Measurements from ENCODE around the gene ANGPTL2.

Gene ANGPTL2

DNA sequence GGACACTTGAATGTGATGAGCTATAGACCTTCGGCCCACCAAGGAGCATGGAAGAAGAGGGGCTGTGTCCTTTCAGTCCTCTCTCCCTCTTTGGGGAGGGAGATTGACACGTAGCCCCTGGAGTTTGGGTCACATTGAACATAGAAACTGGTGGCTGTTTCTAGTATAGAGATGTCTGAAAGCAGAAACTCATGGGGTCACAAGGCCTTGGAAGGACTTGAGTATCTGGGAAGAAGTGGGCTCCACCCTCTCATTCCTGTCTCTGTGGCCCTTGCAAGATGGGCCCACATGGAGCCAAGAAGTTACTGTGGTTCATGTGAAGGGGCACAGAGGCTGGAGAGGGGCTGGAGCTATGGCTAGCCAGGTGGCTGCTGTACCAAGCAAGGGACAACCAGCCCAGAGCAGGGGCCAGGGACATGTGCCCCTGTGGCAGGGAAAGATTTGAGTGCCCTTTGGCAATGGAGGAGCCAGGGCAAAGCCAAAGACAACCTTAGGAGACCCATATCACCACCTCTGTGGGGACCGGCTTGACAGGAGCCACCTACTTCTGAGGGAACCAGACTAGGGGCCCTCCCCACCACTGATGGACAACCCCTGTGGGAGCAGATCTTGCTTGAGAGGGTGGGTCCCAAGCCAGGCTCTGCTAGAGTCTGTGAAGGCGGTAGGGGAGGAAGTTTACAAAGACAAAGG, 12.8 kb upstream of the ANGPTL2 start:
- DNase-seq = no peak
- no peak overlapping the region for H3K27ac Mint-ChIP-seq
- no peaks in the 10 kb centered on the region for H3K9me3 Mint-ChIP-seq
- no peak for ATAC-seq
- no peaks in the 10 kb centered on the region for H3K4me1 Mint-ChIP-seq
- H3K4me3 Mint-ChIP-seq = no peak overlapping the region
- H3K27me3 Mint-ChIP-seq = no peaks in the 10 kb centered on the region
- H3K36me3 Mint-ChIP-seq (ENCODE audit: low read depth) = no peaks in the 10 kb centered on the region

DNA sequence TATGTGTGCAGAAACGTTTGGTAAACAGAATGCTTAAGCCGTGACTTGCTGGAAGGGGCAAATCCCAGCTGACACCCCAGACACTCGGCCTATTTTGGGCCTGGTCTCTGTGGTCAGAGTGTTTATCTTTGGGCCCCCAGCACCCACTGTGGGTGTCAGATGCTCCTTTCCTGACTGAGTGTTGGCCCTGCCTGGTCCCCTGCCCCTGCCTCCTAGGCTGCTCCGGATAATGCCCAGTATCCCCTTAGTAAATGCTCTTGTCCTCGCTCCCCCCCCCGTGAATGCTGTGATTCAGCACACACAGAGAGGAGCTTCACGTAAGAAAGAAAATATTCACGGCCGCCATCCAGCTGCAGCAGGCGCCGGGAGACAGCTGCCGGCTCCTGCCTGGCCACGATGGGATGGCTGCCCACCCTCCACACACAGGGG, 11.3 kb upstream of the ANGPTL2 start:
- no peaks in the 10 kb centered on the region for H3K36me3 Mint-ChIP-seq (ENCODE audit: low read depth)
- H3K9me3 Mint-ChIP-seq = no peaks in the 10 kb centered on the region
- DNase-seq = no peak
- no peak overlapping the region for H3K27ac Mint-ChIP-seq
- no peak for ATAC-seq
- H3K4me3 Mint-ChIP-seq = no peak overlapping the region
- no peaks in the 10 kb centered on the region for H3K4me1 Mint-ChIP-seq
- no peaks in the 10 kb centered on the region for H3K27me3 Mint-ChIP-seq

DNA sequence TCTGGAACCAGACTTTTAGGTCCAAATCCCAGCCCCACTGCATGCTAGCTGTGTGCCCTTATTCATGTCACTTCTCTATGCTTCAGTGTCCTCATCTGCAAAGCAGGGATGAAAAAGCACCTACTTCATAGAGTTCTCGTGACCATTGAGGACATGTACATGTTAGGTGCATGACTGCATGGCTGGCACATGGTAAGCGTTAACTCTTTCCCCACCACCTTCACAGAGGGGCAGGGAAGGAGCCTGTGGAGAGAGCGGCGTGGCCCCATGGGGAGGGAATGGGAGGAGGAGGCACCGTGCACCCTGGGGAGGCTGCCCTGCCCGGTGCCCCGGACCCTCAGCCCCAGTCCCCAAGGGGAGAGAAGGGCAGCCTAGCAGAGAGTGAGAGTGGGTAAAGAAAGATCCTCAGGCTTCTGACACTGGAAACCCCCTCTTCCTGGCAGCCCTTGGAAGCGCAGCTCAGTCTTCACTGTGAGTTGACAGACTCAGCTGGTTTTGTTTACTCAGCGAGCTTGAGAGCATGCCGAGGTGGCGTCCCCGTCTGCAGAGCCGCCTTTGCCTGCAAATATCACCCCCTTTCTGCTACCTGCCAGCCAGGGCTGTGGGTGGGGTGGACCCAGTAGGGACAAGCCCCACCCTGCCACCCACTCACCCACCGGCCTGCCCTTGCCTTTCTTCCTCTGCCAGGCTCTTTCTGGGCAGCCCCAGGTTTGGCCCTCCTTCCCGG, 10.6 kb upstream of the ANGPTL2 start:
- no peak overlapping the region for H3K4me3 Mint-ChIP-seq
- H3K4me1 Mint-ChIP-seq = no peaks in the 10 kb centered on the region
- DNase-seq (no peak), ATAC-seq (no peak)
- H3K27ac Mint-ChIP-seq = no peak overlapping the region
- no peaks in the 10 kb centered on the region for H3K27me3 Mint-ChIP-seq
- H3K36me3 Mint-ChIP-seq (ENCODE audit: low read depth) = no peaks in the 10 kb centered on the region
- no peaks in the 10 kb centered on the region for H3K9me3 Mint-ChIP-seq

DNA sequence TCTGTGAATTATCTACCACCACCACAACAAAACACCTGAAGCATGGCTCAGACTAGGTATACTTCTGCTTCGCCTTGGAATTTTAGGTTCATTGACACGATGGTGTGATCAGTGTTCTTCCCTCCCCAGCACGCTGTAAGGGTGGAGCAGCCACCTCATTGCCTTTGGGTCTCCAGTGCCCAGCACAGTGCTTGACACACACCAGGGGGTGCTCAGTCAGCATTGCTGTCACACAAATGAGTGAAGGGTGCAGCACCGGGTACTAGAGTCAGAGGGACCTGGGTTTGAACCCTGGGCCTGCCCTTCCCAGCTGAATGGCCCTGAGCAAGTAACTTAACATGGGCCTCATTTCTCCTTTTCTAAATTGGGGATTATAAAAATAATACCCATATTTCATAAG, 9.9 kb upstream of the ANGPTL2 start:
- H3K27ac Mint-ChIP-seq = no peak overlapping the region
- DNase-seq = no peak
- no peak for ATAC-seq
- H3K27me3 Mint-ChIP-seq = peaks cover under 1% of the 10 kb centered on the region
- no peak overlapping the region for H3K4me3 Mint-ChIP-seq
- no peaks in the 10 kb centered on the region for H3K4me1 Mint-ChIP-seq
- H3K9me3 Mint-ChIP-seq = no peaks in the 10 kb centered on the region
- no peaks in the 10 kb centered on the region for H3K36me3 Mint-ChIP-seq (ENCODE audit: low read depth)

DNA sequence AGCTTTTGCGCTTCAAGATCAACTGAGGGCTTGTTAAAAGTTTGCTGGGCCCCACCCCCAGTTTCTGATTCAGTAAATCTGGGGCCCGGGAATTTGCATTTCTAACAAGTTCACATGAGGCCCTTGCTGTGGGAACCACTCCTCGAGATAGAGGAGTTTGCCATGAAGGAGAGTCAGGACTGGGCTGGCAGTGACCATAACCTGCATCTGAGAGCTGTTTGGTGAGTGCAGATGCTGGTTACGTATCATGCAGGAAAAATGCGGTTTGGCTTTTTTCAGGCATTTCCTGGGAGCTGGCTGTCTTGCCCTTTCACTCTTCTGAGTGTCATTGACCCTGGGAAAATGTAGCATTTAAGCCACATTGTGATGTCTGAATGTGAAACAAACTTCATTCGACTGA, 9.4 kb upstream of the ANGPTL2 start:
- H3K27ac Mint-ChIP-seq = no peak overlapping the region
- H3K4me1 Mint-ChIP-seq = no peaks in the 10 kb centered on the region
- H3K36me3 Mint-ChIP-seq (ENCODE audit: low read depth) = no peaks in the 10 kb centered on the region
- H3K4me3 Mint-ChIP-seq = no peak overlapping the region
- ATAC-seq = no peak
- no peak for DNase-seq
- H3K27me3 Mint-ChIP-seq = peaks cover 2% of the 10 kb centered on the region
- no peaks in the 10 kb centered on the region for H3K9me3 Mint-ChIP-seq

DNA sequence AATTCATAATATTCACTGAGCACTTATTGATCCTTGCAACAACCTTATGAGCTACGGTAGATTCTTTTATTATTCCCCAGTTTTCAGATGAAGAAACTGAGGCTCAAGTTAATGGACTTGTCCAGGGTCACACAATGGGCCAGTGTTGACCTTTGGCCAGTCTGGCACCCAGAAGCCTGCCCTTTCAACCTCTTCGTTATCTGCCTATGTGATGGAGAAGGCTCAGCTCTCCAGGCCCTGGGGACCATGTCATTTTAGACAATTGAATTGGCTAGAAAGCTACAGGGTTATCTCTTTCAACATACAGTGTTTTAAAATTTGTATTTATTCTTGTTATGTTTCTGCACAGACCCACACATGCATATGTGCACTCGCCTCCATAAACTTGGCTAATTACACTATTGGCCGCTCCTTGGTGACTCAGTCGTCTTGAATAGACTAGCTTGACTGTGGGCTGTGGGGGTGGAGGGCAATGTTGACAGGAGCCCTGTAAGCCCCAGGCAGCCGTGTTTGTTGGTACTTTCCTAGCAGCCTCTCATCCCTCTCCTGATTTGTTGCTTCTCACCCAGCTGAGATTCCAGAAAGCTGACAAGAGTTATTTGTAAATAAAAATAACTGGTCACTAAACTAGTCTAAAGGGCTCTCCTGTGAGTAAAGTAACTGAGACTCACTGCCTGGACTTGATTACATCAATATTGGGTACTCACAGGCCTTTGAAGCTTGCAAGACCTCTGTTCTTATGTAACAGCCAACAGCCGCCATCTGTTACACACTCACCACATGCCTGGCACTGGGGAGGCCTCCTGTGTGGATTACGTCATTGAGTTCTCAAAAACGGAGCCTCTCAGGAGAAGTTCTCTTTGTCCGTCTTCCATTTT, 8.5 kb upstream of the ANGPTL2 start:
- Mint-ChIP-seq H3K27ac (no peak overlapping the region), H3K4me1 (no peaks in the 10 kb centered on the region), H3K9me3 (no peaks in the 10 kb centered on the region), H3K4me3 (no peak overlapping the region), H3K36me3 (ENCODE audit: low read depth) (no peaks in the 10 kb centered on the region), H3K27me3 (peaks cover 5% of the 10 kb centered on the region)
- ATAC-seq (no peak), DNase-seq (no peak)

DNA sequence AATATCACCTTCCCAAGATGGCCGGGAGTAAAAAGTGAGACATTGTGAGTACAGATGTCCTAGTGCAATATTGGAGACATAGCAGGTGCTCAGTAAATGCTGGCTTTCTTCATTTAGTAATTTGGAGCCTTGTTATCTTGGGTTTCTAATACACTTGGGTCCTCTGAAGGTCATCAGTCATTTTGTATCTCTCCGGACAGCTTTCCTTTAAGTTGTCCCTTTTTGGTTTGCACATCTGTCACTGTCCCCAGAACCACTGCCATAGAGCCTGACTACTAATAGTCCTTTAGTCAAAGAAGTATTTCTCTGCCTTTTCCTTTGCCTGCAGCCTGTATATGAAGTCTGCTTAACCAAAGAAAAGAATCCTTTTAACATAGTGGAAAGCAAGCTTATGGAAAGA, 7.8 kb upstream of the ANGPTL2 start:
- ATAC-seq (no peak), DNase-seq (no peak)
- Mint-ChIP-seq H3K27me3 (peaks cover 5% of the 10 kb centered on the region), H3K4me3 (no peak overlapping the region), H3K27ac (no peak overlapping the region), H3K9me3 (no peaks in the 10 kb centered on the region), H3K36me3 (ENCODE audit: low read depth) (no peaks in the 10 kb centered on the region), H3K4me1 (no peaks in the 10 kb centered on the region)

DNA sequence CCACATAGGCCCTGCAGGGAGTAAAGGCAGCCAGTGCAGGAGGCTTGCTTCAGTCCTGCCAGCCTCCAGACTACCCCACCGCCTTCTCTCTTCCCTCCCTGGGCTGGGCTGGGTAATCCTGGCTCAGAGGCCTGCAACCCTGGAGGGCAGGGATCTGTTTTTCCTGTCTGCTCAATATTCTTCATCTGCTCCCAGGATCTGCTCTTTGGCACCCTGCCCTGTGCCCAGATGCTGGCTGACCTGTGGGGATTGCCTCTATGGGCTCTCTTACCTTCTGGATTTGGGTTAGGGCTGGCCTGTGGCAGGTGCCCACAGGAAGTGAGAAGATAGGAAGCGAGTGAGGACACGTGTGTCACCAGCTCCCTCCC, 7.3 kb upstream of the ANGPTL2 start:
- no peak for DNase-seq
- Mint-ChIP-seq H3K4me1 (no peaks in the 10 kb centered on the region), H3K27ac (no peak overlapping the region), H3K4me3 (no peak overlapping the region), H3K27me3 (peaks cover 5% of the 10 kb centered on the region), H3K9me3 (no peaks in the 10 kb centered on the region), H3K36me3 (ENCODE audit: low read depth) (no peaks in the 10 kb centered on the region)
- no peak for ATAC-seq

DNA sequence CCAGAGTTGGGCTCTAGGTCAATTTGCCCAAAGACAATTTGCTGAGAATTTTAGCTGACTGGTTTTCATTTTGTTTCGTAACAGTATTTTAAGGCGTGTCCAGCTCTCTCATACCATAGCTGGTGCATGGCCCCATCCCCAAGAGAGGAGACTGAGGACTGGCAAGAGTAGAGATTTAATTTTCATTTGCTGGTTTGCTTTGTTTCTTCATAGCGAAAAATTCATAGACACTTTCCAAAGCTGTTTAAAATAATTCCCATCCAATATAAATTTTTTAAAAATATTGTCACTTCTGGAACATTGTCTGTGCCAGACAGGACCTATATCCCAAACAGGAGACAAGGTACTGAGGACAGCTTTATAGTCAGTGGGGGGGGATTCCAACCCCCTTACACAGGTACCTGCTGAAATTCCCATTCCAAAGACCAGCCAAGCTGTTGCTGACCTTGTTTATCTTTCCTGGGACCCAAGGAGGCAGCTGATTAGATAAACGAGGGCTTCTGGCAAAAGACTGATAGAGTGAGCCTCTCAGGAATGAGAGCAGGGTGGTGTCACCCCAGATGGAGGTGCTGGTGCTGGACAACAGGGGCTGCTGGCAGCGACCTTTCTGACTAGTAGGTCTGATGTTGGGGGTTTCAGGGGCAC, 6.8 kb upstream of the ANGPTL2 start:
- Mint-ChIP-seq H3K36me3 (ENCODE audit: low read depth) (no peaks in the 10 kb centered on the region), H3K27me3 (peaks cover 5% of the 10 kb centered on the region), H3K27ac (no peak overlapping the region), H3K9me3 (no peaks in the 10 kb centered on the region), H3K4me1 (no peaks in the 10 kb centered on the region), H3K4me3 (no peak overlapping the region)
- no peak for ATAC-seq
- no peak for DNase-seq

DNA sequence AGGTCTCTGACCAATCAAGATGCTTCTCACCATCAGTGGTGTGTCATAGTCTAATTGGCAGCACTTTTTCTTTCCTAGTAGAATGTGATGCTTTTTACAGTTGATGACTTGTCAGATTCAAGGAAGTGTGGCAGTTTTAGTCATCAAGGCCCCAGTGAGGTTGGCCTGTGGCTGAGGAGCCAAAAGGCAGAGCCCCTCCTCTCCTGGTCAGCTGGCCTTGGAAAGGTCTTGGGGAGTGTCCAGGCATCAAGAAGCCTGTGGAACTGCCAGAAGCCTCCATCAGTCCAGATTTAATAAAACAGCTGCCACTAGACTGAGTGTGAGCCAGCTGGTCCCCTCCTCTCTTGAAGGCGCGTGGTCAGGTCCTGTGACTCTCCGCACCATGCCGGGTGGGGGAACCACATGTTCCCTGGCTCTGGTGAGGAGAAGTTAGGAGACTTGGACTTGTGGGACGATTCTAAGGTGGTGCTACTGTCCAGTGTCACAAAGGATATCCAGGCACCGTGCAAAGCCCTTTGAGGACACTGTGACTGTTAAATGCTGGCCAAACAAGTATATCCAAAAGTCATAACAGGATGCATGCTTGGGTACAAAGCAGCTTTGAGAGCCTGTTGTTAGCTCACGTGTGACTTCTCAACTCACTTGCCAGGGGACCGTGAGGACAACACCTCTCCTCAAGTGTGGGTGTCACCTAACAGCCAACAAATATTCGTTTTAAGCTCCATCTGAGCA, 6.1 kb upstream of the ANGPTL2 start:
- Mint-ChIP-seq H3K9me3 (no peaks in the 10 kb centered on the region), H3K36me3 (ENCODE audit: low read depth) (no peaks in the 10 kb centered on the region), H3K27me3 (peaks cover 9% of the 10 kb centered on the region), H3K4me3 (no peak overlapping the region), H3K4me1 (no peaks in the 10 kb centered on the region), H3K27ac (no peak overlapping the region)
- DNase-seq (no peak), ATAC-seq (no peak)

DNA sequence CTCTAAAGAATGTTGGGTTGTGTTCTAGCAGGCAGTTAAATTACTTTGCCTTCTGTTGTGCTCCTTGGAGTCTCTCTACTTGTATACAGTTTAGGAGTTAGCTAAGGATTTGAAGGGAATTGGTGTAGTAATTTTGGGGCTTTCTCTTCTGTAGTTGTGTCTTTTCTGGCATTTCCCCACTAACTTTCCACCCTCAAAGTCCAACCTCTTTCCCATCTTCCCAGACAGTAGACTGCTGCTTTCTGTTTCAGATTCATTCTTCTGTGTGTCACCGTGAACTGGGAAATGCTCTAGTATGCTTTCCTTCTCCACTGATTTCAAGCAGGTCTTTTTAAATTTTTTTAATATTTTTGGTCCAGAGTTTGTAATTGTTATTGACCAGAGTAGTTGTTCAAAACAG, 4.5 kb upstream of the ANGPTL2 start:
- Mint-ChIP-seq H3K27ac (no peak overlapping the region), H3K27me3 (peaks cover 17% of the 10 kb centered on the region), H3K4me1 (no peaks in the 10 kb centered on the region), H3K4me3 (no peak overlapping the region), H3K36me3 (ENCODE audit: low read depth) (no peaks in the 10 kb centered on the region), H3K9me3 (no peaks in the 10 kb centered on the region)
- ATAC-seq (no peak), DNase-seq (no peak)

DNA sequence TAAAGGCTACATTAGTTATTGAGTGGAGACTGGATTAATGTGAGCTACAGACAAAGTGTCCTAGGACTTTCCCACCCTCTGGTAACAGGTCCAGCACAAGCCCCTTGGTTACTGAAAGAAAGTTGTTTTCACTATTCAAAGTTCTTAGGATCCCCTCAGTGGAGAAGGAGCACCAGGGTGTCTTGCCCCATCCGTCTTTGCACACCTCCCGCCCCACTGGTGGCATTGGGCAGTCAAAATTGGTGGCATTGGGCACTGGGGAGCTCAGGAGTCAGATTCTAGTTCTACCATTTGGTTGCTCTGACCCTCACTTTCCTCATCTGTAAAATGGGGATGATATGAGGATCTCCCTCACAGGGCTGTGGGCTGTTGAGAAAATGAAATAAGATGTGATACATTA, 2.4 kb upstream of the ANGPTL2 start:
- H3K4me1 Mint-ChIP-seq = no peaks in the 10 kb centered on the region
- no peaks in the 10 kb centered on the region for H3K9me3 Mint-ChIP-seq
- ATAC-seq = no peak
- no peaks in the 10 kb centered on the region for H3K36me3 Mint-ChIP-seq (ENCODE audit: low read depth)
- no peak for DNase-seq
- H3K4me3 Mint-ChIP-seq = no peak overlapping the region
- no peak overlapping the region for H3K27ac Mint-ChIP-seq
- H3K27me3 Mint-ChIP-seq = peaks cover 30% of the 10 kb centered on the region

DNA sequence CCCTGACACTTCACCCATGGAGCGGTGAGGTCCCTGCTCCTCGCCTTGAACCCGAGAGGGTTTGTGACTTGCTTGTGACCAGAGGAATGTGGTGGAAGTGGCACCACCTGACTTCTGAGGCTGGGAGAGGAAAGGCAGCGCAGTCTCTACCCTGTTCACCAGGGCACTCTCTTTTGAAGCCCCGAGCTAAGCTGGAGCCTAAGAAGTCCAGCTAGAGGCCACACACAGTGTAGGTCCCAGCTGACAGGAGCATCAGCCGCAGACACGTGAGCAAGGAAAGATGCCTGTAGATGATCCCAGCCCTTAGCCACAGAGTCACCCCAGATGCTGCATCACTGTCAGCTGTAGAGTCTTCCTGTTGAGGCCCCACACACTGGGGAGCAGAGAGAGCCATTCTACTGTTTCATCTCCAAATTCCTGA, 1.7 kb upstream of the ANGPTL2 start:
- H3K36me3 Mint-ChIP-seq (ENCODE audit: low read depth) = no peaks in the 10 kb centered on the region
- no peak overlapping the region for H3K4me3 Mint-ChIP-seq
- no peak for ATAC-seq
- H3K9me3 Mint-ChIP-seq = no peaks in the 10 kb centered on the region
- H3K4me1 Mint-ChIP-seq = no peaks in the 10 kb centered on the region
- no peak for DNase-seq
- no peak overlapping the region for H3K27ac Mint-ChIP-seq
- H3K27me3 Mint-ChIP-seq = peaks cover 33% of the 10 kb centered on the region

All from activated naive CD8-positive, alpha-beta T cell treated with anti-CD3 and anti-CD28 coated beads, Interleukin-2, amount 50 U/mL, for 24 hours (primary cell).